H1 (cell line): Measurements from ENCODE around the gene FIS1. TPM values are rescaled to one million over a fixed set of nuclear protein-coding genes. Genes with fewer than 3 reads are reported as not detected.

Source experiments
- CTCF ChIA-PET: fragments of 300-600 bp; sonication (Branson Sonifier 250); formaldehyde crosslinking; loops from one replicate; lab custom pipeline; 2021; ENCODE audit not compliant: partially characterized antibody; lab: Charles Lee
- POLR2A ChIA-PET: fragments of 300-600 bp; sonication (Branson Sonifier 250); formaldehyde crosslinking; loops from one replicate; lab custom pipeline; 2021; ENCODE audit warnings: inconsistent platforms; ENCODE audit not compliant: partially characterized antibody; lab: Charles Lee
- DNase-seq, 2 experiments: peaks; one replicate each; pipeline versions ENCODE4 v3.0.0 to v3.0.0-alpha.2; 2010 to 2022; ENCODE audit warnings: low spot score in 2 of 2, low read depth in 1 of 2, mixed read lengths in 1 of 2
- FAIRE-seq: peaks from 2 replicates; lab custom pipeline; 2011; peaks lifted over from hg19 to GRCh38; lab: Jason Lieb, UNC
- H2AFZ ChIP-seq: 2 replicates; pipeline ENCODE4 v1.8.1; 2012; ENCODE audit warnings: low read length, inconsistent platforms
- H2AK5ac ChIP-seq: 2 replicates; pipeline ENCODE4 v1.6.1; 2013; ENCODE audit warnings: low read depth, low read length
- H2BK120ac ChIP-seq: replicated peaks from 2 replicates; pipeline ENCODE3; 2013; ENCODE audit warnings: low read depth, low read length, inconsistent platforms
- H2BK12ac ChIP-seq: 2 replicates; pipeline ENCODE4 v1.6.1; 2013; ENCODE audit warnings: low read depth, low read length
- H2BK15ac ChIP-seq: 2 replicates; pipeline ENCODE4 v1.6.1; 2013; ENCODE audit warnings: low read length
- H2BK20ac ChIP-seq: 2 replicates; pipeline ENCODE4 v1.6.1; 2013; ENCODE audit warnings: low read length
- H2BK5ac ChIP-seq: 2 replicates; pipeline ENCODE4 v1.6.1; 2013; ENCODE audit warnings: low read depth, low read length
- H3K14ac ChIP-seq: 2 replicates; pipeline ENCODE4 v1.6.1; 2013; ENCODE audit warnings: inconsistent platforms; ENCODE audit not compliant: insufficient read length
- H3K18ac ChIP-seq: 2 replicates; pipeline ENCODE4 v1.6.1; 2013; ENCODE audit warnings: low read length; ENCODE audit errors: extremely low read depth
- H3K23ac ChIP-seq: 2 replicates; pipeline ENCODE4 v1.6.1; 2013; ENCODE audit warnings: inconsistent platforms; ENCODE audit not compliant: insufficient read length
- H3K23me2 ChIP-seq: 2 replicates; pipeline ENCODE4 v1.6.1; 2013; ENCODE audit warnings: low read depth, low read length
- H3K27ac ChIP-seq: 2 replicates; pipeline ENCODE4 v1.6.1; 2011; ENCODE audit warnings: low read depth, low read length, inconsistent platforms
- H3K27me3 ChIP-seq, 4 experiments: replicated peaks in 1 of 4; 1 replicate in 1 of 4; 2 replicates in 3 of 4; pipeline versions ENCODE4 v1.6.1 to v1.8.1; 2011 to 2013; ENCODE audit warnings: low read length in 3 of 4, mild to moderate bottlenecking in 3 of 4, inconsistent platforms in 2 of 4, mixed read lengths in 2 of 4, moderate library complexity in 1 of 4; ENCODE audit not compliant: control insufficient read depth in 3 of 4, insufficient read depth in 3 of 4; ENCODE audit errors: extremely low read depth in 1 of 4
- H3K36me3 ChIP-seq, 4 experiments: 2 replicates each; pipeline versions ENCODE4 v1.6.1 to v1.8.1; 2011 to 2013; ENCODE audit warnings: mild to moderate bottlenecking in 4 of 4, low read length in 3 of 4, moderate library complexity in 2 of 4, control low read depth in 1 of 4, inconsistent platforms in 1 of 4; ENCODE audit not compliant: insufficient read depth in 4 of 4, control insufficient read depth in 2 of 4
- H3K4ac ChIP-seq: replicated peaks from 2 replicates; pipeline ENCODE3; 2013; ENCODE audit warnings: low read length, low read depth, mixed read lengths, inconsistent platforms; ENCODE audit not compliant: insufficient read length
- H3K4me1 ChIP-seq, 4 experiments: replicated peaks in 1 of 4; 1 replicate in 1 of 4; 2 replicates in 3 of 4; pipeline versions ENCODE4 v1.6.1 to v1.8.1; 2011 to 2013; ENCODE audit warnings: low read length in 3 of 4, inconsistent platforms in 2 of 4, mixed read lengths in 1 of 4; ENCODE audit not compliant: insufficient read depth in 4 of 4, control insufficient read depth in 3 of 4
- H3K4me2 ChIP-seq, 2 experiments: 2 replicates each; pipeline versions ENCODE4 v1.6.1 to v1.8.1; 2011 to 2013; ENCODE audit warnings: low read depth in 2 of 2, low read length in 2 of 2, control low read depth in 1 of 2, inconsistent platforms in 1 of 2, mild to moderate bottlenecking in 1 of 2; ENCODE audit not compliant: insufficient read depth in 1 of 2
- H3K4me3 ChIP-seq, 4 experiments: fragments of 200-600, 300-600 bp in 1 of 4; sonication (generic), shearing (Covaris generic), sonication (Bioruptor Twin) in 1 of 4; 2 replicates each; pipeline versions ENCODE4 v1.5.1 to v1.8.1; 2011 to 2016; ENCODE audit warnings: low read length in 4 of 4, low read depth in 3 of 4, control low read depth in 2 of 4, inconsistent platforms in 2 of 4, mild to moderate bottlenecking in 2 of 4, mixed read lengths in 1 of 4, moderate library complexity in 1 of 4; ENCODE audit not compliant: insufficient read depth in 2 of 4; ENCODE audit errors: extremely low read depth in 1 of 4
- H3K56ac ChIP-seq: replicated peaks from 2 replicates; pipeline ENCODE3; 2013; ENCODE audit warnings: low read depth, mild to moderate bottlenecking, mixed read lengths, low read length, inconsistent platforms; ENCODE audit not compliant: insufficient read length
- H3K79me1 ChIP-seq: 2 replicates; pipeline ENCODE4 v1.6.1; 2013; ENCODE audit warnings: low read depth, low read length, control low read depth
- H3K79me2 ChIP-seq, 2 experiments: 2 replicates each; pipeline versions ENCODE4 v1.6.1 to v1.8.1; 2012 to 2013; ENCODE audit warnings: low read length in 2 of 2, mild to moderate bottlenecking in 2 of 2, inconsistent platforms in 1 of 2; ENCODE audit not compliant: insufficient read depth in 2 of 2, control insufficient read depth in 1 of 2
- H3K9ac ChIP-seq, 4 experiments: replicated peaks in 1 of 4; 1 replicate in 1 of 4; 2 replicates in 3 of 4; pipeline versions ENCODE4 v1.6.1 to v1.8.1; 2011 to 2013; ENCODE audit warnings: low read depth in 3 of 4, low read length in 3 of 4, control low read depth in 2 of 4, mild to moderate bottlenecking in 2 of 4, moderate library complexity in 2 of 4, inconsistent platforms in 1 of 4; ENCODE audit errors: extremely low read depth in 1 of 4
- H3K9me3 ChIP-seq, 2 experiments: 2 replicates each; pipeline versions ENCODE4 v1.6.1 to v1.8.1; 2012 to 2013; ENCODE audit warnings: mild to moderate bottlenecking in 2 of 2, moderate library complexity in 2 of 2, control low read depth in 1 of 2, inconsistent platforms in 1 of 2, low read depth in 1 of 2, low read length in 1 of 2, mixed read lengths in 1 of 2; ENCODE audit not compliant: insufficient read depth in 2 of 2
- H4K20me1 ChIP-seq, 2 experiments: replicated peaks in 1 of 2; 2 replicates each; pipeline versions ENCODE3 to v1.8.1; 2011 to 2013; ENCODE audit warnings: inconsistent platforms in 2 of 2, low read length in 2 of 2, mild to moderate bottlenecking in 1 of 2; ENCODE audit not compliant: insufficient read depth in 2 of 2, control insufficient read depth in 1 of 2
- H4K5ac ChIP-seq: 2 replicates; pipeline ENCODE4 v1.6.1; 2013; ENCODE audit warnings: low read length, low read depth, mixed read lengths, inconsistent platforms; ENCODE audit not compliant: insufficient read length
- H4K8ac ChIP-seq: 2 replicates; pipeline ENCODE4 v1.8.0; 2013; ENCODE audit warnings: mild to moderate bottlenecking, moderate library complexity, low read length, inconsistent platforms; ENCODE audit not compliant: insufficient read depth; ENCODE audit errors: extremely low read depth
- H4K91ac ChIP-seq: replicated peaks from 2 replicates; pipeline ENCODE3; 2013; ENCODE audit warnings: low read length, mixed read lengths, inconsistent platforms; ENCODE audit not compliant: insufficient read length
- GABPA ChIP-seq: IDR thresholded peaks from 2 replicates; pipeline ENCODE4 v1.6.1; 2011; ENCODE audit warnings: mild to moderate bottlenecking, low read length, moderate library complexity, borderline replicate concordance; ENCODE audit not compliant: insufficient read depth
- POLR2AphosphoS5 ChIP-seq: IDR thresholded peaks from 2 replicates; pipeline ENCODE4 v1.6.1; 2011; ENCODE audit warnings: low read depth, low read length
- POU5F1 ChIP-seq: IDR thresholded peaks from 2 replicates; pipeline ENCODE4 v1.6.1; 2011; ENCODE audit warnings: low read depth, mild to moderate bottlenecking, low read length, moderate library complexity
- RBBP5 ChIP-seq: IDR thresholded peaks from 2 replicates; pipeline ENCODE4 v1.7.1; 2012; ENCODE audit warnings: low read depth, mild to moderate bottlenecking, inconsistent platforms, low read length, moderate library complexity, borderline replicate concordance
- SIRT6 ChIP-seq: IDR thresholded peaks from one replicate; pipeline ENCODE4 v1.7.1; 2012; ENCODE audit warnings: low read length, inconsistent platforms
- SP2 ChIP-seq: IDR thresholded peaks from 2 replicates; pipeline ENCODE4 v1.6.1; 2012; ENCODE audit warnings: mild to moderate bottlenecking, low read length, inconsistent platforms
- SP4 ChIP-seq: IDR thresholded peaks from 2 replicates; pipeline ENCODE4 v1.6.1; 2012; ENCODE audit warnings: low read length, inconsistent platforms
- SRF ChIP-seq: IDR thresholded peaks from 2 replicates; pipeline ENCODE4 v1.6.1; 2011; ENCODE audit warnings: mild to moderate bottlenecking, low read depth, low read length, moderate library complexity
- WGBS, 2 experiments: shearing (Covaris generic) in 1 of 2; methylation state at CpG; one replicate each; pipeline versions ENCODE4 v1.1.6 to v1.1.7; 2013 to 2015; ENCODE audit warnings: low lambda C conversion rate in 2 of 2, mixed read lengths in 2 of 2, inconsistent platforms in 1 of 2, low coverage in 1 of 2, missing lambda C conversion rate in 1 of 2; ENCODE audit not compliant: insufficient replicate concordance in 2 of 2, insufficient coverage in 1 of 2, insufficient read length in 1 of 2; ENCODE audit errors: extremely low coverage in 1 of 2, missing lambda C conversion rate in 1 of 2; 5-methylcytosine and 5-hydroxymethylcytosine counted together
- polyA plus RNA-seq, 7 experiments: library from polyadenylated mRNA; depleted of rRNA in 3 of 7; stranded (reverse) in 5 of 7; unstranded in 2 of 7; fragments of >200 nt in 5 of 7; fragments of 200-250 nt in 2 of 7; gene quantifications; 1 replicate in 5 of 7; 2 replicates in 1 of 7; 4 replicates in 1 of 7; pipeline versions ENCODE4 v1.2.1 to v1.2.3, GENCODE V29; 2011 to 2013; ENCODE audit warnings: missing spikeins in 2 of 7, mixed read lengths in 2 of 7
- total RNA-seq: library from RNA; stranded (reverse); fragmentation: NEBNext Ultra II Directional; extraction: Animal tissue kit (Norgen Biotek cat#: 25700); gene quantifications from 2 replicates; pipeline ENCODE4 v1.2.1, GENCODE V29; 2021
- TF ChIP-seq, protein P1 (sequence below), 3 experiments: IDR thresholded peaks; 1 replicate in 2 of 3; 2 replicates in 1 of 3; pipeline versions ENCODE4 v1.5.1 to v1.6.1; 2011; ENCODE audit warnings: low read length in 3 of 3, mild to moderate bottlenecking in 3 of 3, inconsistent platforms in 2 of 3, low read depth in 1 of 3, moderate library complexity in 1 of 3; ENCODE audit not compliant: insufficient read depth in 1 of 3; ENCODE audit errors: control extremely low read depth in 1 of 3

Gene FIS1
- total and polyA plus RNA-seq, 2 of the 8 experiments (the other 6 are each of a cell fraction or from before 2014, with no cell fraction given): 128 to 195 TPM

DNA sequence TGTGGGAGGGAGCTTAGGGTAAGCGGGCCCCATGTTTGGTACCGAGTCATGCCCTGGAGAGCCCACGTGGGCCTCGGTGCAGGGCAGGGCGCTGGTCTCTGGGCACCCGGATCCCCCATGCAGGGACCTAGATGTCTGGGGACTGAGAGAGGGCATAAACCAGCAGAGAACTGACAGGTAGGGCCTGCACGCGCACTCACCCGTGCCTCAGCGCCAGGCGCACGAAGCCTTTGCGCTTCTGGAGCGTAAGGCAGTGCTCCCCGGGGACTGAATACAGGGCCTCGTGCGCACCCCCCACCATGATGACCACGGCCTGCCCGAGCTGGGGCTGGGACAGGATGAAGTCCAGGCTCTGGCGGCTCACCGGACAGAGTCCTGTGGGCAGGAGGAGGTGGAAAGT is 46.9 kb downstream of the FIS1 start:
- peak overlapping the region; percentile 75; the same call in 1 of the 2 replicates for H2BK12ac ChIP-seq
- H3K9ac ChIP-seq: no peak overlapping the region
- H3K4ac ChIP-seq: no peak overlapping the region
- ChIA-PET POLR2A (interaction anchor here (1.8 kb wide), 1 partner anchor 9 kb away, joined by 7 read pairs; no protein-coding TSS in a partner anchor), CTCF (interaction anchor here (0.9 to 12.3 kb wide), 3 partner anchors 22 to 113 kb away, joined by 3 to 168 read pairs (median 3); partner anchors contain the start of gene TRIM56)
- no peak overlapping the region for H2AFZ ChIP-seq
- H3K27me3 ChIP-seq: peaks cover 0 to 14% (median 9%) of the 10 kb centered on the region in 4 experiments; a peak in 5 of 7 replicates
- no peak overlapping the region for H4K5ac ChIP-seq
- no peak overlapping the region for H3K27ac ChIP-seq
- H2BK120ac ChIP-seq: no peak overlapping the region
- no peak overlapping the region for H3K56ac ChIP-seq
- H3K79me1 ChIP-seq: no peaks in the 10 kb centered on the region
- peaks cover 8% of the 10 kb centered on the region; the same call in 1 of the 2 replicates for H3K23me2 ChIP-seq
- 0 out of 2 replicates have a peak overlapping the region, but pooled peaks have one; percentile 46 for H2BK15ac ChIP-seq
- H4K20me1 ChIP-seq: no peaks in the 10 kb centered on the region
- no peak overlapping the region for H3K4me2 ChIP-seq
- no peak overlapping the region for H3K23ac ChIP-seq
- H3K36me3 ChIP-seq: no peaks in the 10 kb centered on the region
- H3K18ac ChIP-seq: no peak overlapping the region; the same call in 1 of the 2 replicates
- no peak overlapping the region for H3K14ac ChIP-seq
- no peak overlapping the region for H3K4me3 ChIP-seq
- FAIRE-seq (no peak), DNase-seq (no peak)
- no peaks in the 10 kb centered on the region for H3K9me3 ChIP-seq
- no peak overlapping the region for H2AK5ac ChIP-seq
- 0 out of 2 replicates have a peak overlapping the region, but pooled peaks have one; percentile 11 for H4K8ac ChIP-seq
- no peaks in the 10 kb centered on the region for H3K79me2 ChIP-seq
- no peak overlapping the region for H2BK5ac ChIP-seq
- peak overlapping the region; percentile 84 for H4K91ac ChIP-seq
- peak overlapping the region; percentile 61; the same call in 1 of the 2 replicates for H2BK20ac ChIP-seq
- H3K4me1 ChIP-seq: peaks cover 5 to 20% (median 13%) of the 10 kb centered on the region in 4 experiments
- 87% methylated on average over 17 of the region's 21 CpGs; no CpG with 5 or more reads in 1 of the 2 experiments for WGBS, 2 experiments
- TF ChIP-seq, protein P1, sequence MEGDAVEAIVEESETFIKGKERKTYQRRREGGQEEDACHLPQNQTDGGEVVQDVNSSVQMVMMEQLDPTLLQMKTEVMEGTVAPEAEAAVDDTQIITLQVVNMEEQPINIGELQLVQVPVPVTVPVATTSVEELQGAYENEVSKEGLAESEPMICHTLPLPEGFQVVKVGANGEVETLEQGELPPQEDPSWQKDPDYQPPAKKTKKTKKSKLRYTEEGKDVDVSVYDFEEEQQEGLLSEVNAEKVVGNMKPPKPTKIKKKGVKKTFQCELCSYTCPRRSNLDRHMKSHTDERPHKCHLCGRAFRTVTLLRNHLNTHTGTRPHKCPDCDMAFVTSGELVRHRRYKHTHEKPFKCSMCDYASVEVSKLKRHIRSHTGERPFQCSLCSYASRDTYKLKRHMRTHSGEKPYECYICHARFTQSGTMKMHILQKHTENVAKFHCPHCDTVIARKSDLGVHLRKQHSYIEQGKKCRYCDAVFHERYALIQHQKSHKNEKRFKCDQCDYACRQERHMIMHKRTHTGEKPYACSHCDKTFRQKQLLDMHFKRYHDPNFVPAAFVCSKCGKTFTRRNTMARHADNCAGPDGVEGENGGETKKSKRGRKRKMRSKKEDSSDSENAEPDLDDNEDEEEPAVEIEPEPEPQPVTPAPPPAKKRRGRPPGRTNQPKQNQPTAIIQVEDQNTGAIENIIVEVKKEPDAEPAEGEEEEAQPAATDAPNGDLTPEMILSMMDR (IDR thresholded peaks at IDR 0.05; ENCODE audit: control extremely low read depth in 1 of 3, insufficient read depth in 1 of 3, low read depth in 1 of 3, low read length in 3 of 3): no peak
- no peak for TF ChIP-seq POU5F1
- TF ChIP-seq SP4: no peak
- no peak for TF ChIP-seq SRF
- no peak for TF ChIP-seq POLR2AphosphoS5
- no peak for TF ChIP-seq SIRT6
- TF ChIP-seq RBBP5: no peak
- TF ChIP-seq GABPA: no peak
- no peak for TF ChIP-seq SP2
